ENCODE data around the gene AKAP12.

The AKAP12 gene

DNA sequence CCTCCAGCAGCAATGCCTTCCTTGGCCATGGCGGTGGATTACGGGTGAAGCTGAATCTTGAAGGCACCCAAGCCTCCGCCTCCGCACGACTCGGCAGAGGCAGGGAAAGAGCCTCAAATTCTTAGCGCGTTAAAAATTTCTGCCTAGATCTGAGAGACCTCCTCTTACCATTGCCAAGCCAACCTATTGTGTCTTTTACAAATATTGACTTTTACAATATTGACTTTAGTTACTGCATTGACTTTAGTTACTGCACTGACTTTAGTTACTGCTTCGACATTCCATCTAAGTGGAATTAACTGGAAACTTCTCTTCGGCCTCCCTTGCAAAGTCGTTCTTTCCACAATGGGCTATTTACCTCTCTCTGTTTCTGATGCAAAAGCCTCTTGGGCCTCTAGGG is 13.8 kb upstream of the AKAP12 start:
- DNase-seq: no peak
- H3K4me3 Mint-ChIP-seq: no peak overlapping the region
- peaks cover 11% of the 10 kb centered on the region for H3K4me1 Mint-ChIP-seq
- H3K27ac Mint-ChIP-seq: no peak overlapping the region
- peaks cover 14% of the 10 kb centered on the region for H3K27me3 Mint-ChIP-seq
- H3K9me3 Mint-ChIP-seq: no peaks in the 10 kb centered on the region
- CTCF ChIA-PET: no interaction called here
- H3K36me3 Mint-ChIP-seq: no peaks in the 10 kb centered on the region

GRCh38 chr6:151228788-151229400 is 10.9 kb upstream of the AKAP12 start:
- H3K9me3 Mint-ChIP-seq: no peaks in the 10 kb centered on the region
- H3K27ac Mint-ChIP-seq: no peak overlapping the region
- H3K27me3 Mint-ChIP-seq: peaks cover 19% of the 10 kb centered on the region
- CTCF ChIA-PET: interaction anchor here (1.5 kb wide), 1 partner anchor 95 kb away, joined by 6 read pairs; no protein-coding TSS in a partner anchor
- H3K36me3 Mint-ChIP-seq: no peaks in the 10 kb centered on the region
- no peak for DNase-seq
- peaks cover 11% of the 10 kb centered on the region for H3K4me1 Mint-ChIP-seq
- H3K4me3 Mint-ChIP-seq: no peak overlapping the region

DNA sequence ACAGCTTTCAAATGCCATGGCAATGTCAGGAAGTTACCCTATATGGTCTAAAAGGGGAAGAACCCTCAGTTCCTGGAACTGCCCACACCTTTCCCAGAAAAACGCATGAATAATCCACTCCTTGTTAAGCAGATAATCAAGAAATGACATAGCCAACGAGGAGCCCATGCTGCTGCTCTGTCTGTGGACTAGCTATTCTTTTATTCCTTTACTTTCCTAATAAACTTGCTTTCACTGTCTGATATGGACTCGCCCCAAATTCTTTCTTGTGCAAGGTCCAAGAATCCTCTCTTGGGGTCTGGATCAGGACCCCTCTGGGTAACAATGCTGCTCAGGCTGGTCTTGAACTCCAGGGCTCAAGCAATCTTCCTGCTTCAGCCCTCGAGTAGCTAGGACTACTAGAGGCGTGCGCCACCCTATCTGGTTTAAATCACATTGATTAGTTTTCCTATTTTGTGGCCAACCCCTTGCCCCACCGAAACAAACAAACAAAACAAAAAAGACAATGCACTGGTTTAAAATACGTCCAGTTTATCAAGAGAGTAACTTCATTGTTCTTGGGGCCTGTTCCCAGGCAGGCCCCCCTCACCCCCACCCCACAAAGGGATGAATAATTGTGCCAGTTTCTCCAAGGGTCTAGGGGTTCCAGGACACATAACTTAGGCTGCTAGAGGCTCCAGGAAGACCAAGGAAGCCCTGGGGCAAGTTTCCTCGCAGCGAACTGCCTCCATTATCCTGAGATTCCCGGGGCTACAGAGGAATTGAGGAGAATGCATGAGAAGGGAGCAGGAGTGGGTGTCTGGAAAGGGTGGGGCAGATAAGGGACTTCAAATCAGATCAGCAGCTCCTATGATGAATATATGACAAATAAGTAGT is 10.1 kb upstream of the AKAP12 start:
- CTCF ChIA-PET: interaction anchor here (1.5 kb wide), 1 partner anchor 94 kb away, joined by 6 read pairs; no protein-coding TSS in a partner anchor
- Mint-ChIP-seq H3K9me3 (no peaks in the 10 kb centered on the region), H3K4me3 (no peak overlapping the region), H3K27me3 (peaks cover 20% of the 10 kb centered on the region), H3K4me1 (peaks cover 11% of the 10 kb centered on the region), H3K36me3 (no peaks in the 10 kb centered on the region), H3K27ac (no peak overlapping the region)
- peak; percentile 41 for DNase-seq

DNA sequence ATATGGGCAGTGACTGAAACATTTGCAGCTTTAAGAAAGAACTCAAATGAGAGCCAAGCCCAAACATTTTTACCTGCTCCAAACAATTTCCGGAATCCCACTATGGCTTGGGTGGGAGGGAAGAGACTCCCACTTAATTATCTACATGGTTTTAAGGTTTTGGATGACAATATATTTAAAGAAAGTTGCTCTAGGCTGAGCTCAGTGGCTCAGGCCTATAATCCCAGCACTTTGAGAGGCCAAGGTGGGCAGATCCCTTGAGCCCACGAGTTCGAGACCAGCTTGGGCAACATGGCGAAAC is 9.5 kb upstream of the AKAP12 start:
- CTCF ChIA-PET: no interaction called here
- H3K9me3 Mint-ChIP-seq: no peaks in the 10 kb centered on the region
- no peak overlapping the region for H3K4me3 Mint-ChIP-seq
- DNase-seq: no peak
- no peak overlapping the region for H3K27ac Mint-ChIP-seq
- peaks cover 11% of the 10 kb centered on the region for H3K4me1 Mint-ChIP-seq
- no peaks in the 10 kb centered on the region for H3K36me3 Mint-ChIP-seq
- H3K27me3 Mint-ChIP-seq: peaks cover 16% of the 10 kb centered on the region

DNA sequence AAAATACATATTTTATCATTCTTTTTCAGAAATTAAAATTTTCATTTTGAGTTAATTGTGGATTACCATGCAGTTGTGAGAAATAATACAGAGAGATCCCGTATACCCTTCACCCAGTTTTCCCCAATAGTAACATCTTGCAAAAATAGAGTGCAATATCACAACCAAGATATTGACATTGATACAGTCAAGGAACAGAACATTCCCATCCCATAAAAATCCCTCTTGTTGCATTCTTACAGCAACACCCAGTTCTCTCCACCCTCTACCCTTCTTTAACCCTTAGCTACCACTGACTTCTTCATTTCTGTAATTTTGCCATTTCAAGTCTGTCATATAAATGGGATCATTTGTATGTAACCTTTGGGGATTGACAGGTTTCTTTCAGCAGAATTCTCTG is 6.9 kb upstream of the AKAP12 start:
- H3K4me3 Mint-ChIP-seq: no peak overlapping the region
- CTCF ChIA-PET: no interaction called here
- no peak for DNase-seq
- H3K27me3 Mint-ChIP-seq: peaks cover 32% of the 10 kb centered on the region
- H3K9me3 Mint-ChIP-seq: no peaks in the 10 kb centered on the region
- no peak overlapping the region for H3K27ac Mint-ChIP-seq
- peaks cover 11% of the 10 kb centered on the region for H3K4me1 Mint-ChIP-seq
- H3K36me3 Mint-ChIP-seq: no peaks in the 10 kb centered on the region

DNA sequence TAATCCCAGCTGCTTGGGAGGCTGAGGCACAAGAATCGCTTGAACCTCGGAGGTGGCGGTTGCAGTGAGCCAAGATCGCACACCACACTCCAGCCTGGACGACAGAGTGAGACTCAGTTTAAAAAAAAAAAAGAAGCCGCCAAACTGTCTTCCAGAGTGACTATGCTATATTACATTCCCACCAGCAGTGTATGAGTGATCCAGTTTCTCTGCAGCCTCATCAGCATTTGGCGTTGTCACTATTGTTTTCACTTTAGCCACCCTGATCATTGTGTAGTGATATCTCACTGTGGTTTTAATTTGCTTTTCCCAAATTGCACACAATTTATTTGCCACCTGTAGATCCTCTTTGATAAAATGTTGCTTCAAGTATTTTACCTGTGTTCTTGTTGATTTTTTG is 6.0 kb upstream of the AKAP12 start:
- CTCF ChIA-PET: interaction anchor here (0.6 kb wide), 1 partner anchor 10 kb away, joined by 3 read pairs; no protein-coding TSS in a partner anchor
- Mint-ChIP-seq H3K27me3 (peaks cover 41% of the 10 kb centered on the region), H3K9me3 (no peaks in the 10 kb centered on the region), H3K36me3 (no peaks in the 10 kb centered on the region), H3K4me1 (peaks cover 9% of the 10 kb centered on the region), H3K27ac (no peak overlapping the region), H3K4me3 (no peak overlapping the region)
- DNase-seq: no peak

- DNase-seq: no peak
- Mint-ChIP-seq H3K36me3 (no peaks in the 10 kb centered on the region), H3K27ac (no peak overlapping the region), H3K4me3 (no peak overlapping the region), H3K4me1 (peaks cover 10% of the 10 kb centered on the region), H3K27me3 (peaks cover 66% of the 10 kb centered on the region), H3K9me3 (no peaks in the 10 kb centered on the region)
- CTCF ChIA-PET: no interaction called here
These were observed 2.9 kb upstream of the AKAP12 start for GRCh38 chr6:151236668-151237401.

DNA sequence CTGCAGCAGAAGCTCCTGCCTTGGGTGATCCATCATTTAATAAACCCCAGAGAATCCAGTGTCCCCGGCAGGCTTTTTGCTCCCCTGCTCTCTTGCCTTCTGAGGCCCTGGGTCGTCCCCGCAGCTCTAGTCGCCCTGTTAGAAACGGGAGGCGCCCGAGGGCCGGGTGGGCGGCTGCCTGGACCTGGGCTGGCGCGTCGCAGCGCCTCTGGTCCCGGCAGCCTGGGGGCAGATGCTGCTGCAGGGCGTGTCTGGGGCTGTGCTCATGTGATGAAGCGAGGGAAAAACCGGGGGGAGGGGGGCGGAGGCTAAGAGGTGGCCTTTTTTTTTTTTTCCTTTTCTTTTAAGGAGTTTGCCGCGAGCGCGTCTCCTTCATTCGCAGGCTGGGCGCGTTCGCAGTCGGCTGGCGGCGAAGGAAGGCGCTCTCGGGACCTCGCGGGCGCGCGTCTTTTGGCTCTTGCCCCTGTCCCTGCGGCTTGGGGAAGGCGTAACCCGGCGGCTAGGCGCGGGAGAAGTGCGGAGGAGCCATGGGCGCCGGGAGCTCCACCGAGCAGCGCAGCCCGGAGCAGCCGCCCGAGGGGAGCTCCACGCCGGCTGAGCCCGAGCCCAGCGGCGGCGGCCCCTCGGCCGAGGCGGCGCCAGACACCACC is 394 bp downstream of the AKAP12 start:
- H3K36me3 Mint-ChIP-seq: no peaks in the 10 kb centered on the region
- CTCF ChIA-PET: interaction anchor here (2.2 kb wide), 1 partner anchor 84 kb away, joined by 7 read pairs; no protein-coding TSS in a partner anchor
- H3K27me3 Mint-ChIP-seq: peaks cover 83% of the 10 kb centered on the region
- no peak overlapping the region for H3K27ac Mint-ChIP-seq
- no peaks in the 10 kb centered on the region for H3K9me3 Mint-ChIP-seq
- peak overlapping the region; percentile 75 for H3K4me3 Mint-ChIP-seq
- H3K4me1 Mint-ChIP-seq: peaks cover 11% of the 10 kb centered on the region
- peak; percentile 44 for DNase-seq

- H3K27ac Mint-ChIP-seq: no peak overlapping the region
- no peaks in the 10 kb centered on the region for H3K36me3 Mint-ChIP-seq
- peak overlapping the region; percentile 40 for H3K4me3 Mint-ChIP-seq
- CTCF ChIA-PET: interaction anchor here (2.2 kb wide), 1 partner anchor 83 kb away, joined by 7 read pairs; no protein-coding TSS in a partner anchor
- peaks cover 83% of the 10 kb centered on the region for H3K27me3 Mint-ChIP-seq
- H3K9me3 Mint-ChIP-seq: no peaks in the 10 kb centered on the region
- peak; percentile 32 for DNase-seq
- peaks cover 11% of the 10 kb centered on the region for H3K4me1 Mint-ChIP-seq
These were observed 1.2 kb downstream of the AKAP12 start for GRCh38 chr6:151240791-151241642.

DNA sequence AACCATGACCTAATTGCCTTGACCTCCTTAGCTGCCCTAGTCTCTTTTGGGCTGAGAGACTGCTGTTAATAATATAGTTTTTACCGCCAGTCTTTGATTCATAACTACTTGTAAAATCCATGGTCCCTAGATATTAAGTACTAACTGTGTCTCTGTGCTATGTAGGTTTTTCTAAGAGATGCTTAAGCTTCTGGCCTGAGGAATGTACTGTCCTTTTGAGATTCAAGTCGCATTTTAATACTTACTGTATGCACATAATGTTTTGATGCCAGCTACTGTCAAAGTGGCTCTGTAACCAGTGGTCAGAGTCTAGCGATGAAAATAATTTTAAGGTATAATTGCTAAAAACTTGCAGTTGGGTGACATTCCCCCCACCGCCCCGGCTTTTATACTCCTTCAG is 2.1 kb downstream of the AKAP12 start:
- peaks cover 11% of the 10 kb centered on the region for H3K4me1 Mint-ChIP-seq
- CTCF ChIA-PET: no interaction called here
- DNase-seq: no peak
- H3K27me3 Mint-ChIP-seq: peaks cover 81% of the 10 kb centered on the region
- H3K9me3 Mint-ChIP-seq: no peaks in the 10 kb centered on the region
- no peak overlapping the region for H3K27ac Mint-ChIP-seq
- no peaks in the 10 kb centered on the region for H3K36me3 Mint-ChIP-seq
- H3K4me3 Mint-ChIP-seq: no peak overlapping the region

DNA sequence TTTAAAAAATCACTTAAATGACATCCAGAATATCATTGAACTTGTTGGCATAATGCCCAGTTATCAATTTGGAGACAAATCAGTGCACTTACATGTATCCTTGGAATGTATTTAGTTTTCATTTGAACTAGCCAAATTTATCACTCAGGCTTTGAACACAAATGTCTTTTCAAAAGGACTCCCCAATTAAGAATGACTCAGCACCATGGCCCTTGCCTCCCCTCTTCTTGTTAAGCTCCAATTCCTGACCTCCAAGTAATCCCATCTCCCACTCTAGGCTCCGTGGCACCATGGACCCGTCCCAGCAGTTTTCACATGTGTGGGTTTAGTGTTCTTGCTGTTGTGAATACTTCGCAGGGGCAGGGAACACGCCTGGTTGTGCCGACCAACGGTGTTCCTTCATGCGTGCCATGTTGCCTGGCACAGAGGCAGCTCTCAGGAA is 2.7 kb downstream of the AKAP12 start:
- CTCF ChIA-PET: no interaction called here
- Mint-ChIP-seq H3K27me3 (peaks cover 81% of the 10 kb centered on the region), H3K36me3 (no peaks in the 10 kb centered on the region), H3K27ac (no peak overlapping the region), H3K9me3 (no peaks in the 10 kb centered on the region), H3K4me1 (peaks cover 11% of the 10 kb centered on the region), H3K4me3 (no peak overlapping the region)
- DNase-seq: no peak

DNA sequence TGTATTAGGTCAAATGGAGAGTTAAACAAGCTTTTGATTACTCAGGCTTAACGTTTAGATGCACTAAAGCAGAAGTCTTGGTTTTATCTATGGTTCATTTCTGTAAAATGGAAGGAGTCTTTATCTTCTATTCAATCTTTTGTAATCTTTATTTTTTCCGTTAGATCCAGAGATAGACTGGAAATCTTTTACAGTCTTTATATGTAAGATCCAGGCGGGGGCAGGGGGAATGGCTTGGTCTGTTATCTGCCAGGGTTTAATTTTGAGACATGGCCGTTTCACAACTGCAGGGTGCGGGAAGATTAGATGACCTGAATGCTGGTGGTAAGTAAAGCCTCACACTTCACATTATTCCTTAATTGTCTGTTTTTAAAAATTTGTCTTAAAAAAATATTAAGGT is 3.7 kb downstream of the AKAP12 start:
- Mint-ChIP-seq H3K4me3 (no peak overlapping the region), H3K27me3 (peaks cover 79% of the 10 kb centered on the region), H3K36me3 (no peaks in the 10 kb centered on the region), H3K27ac (no peak overlapping the region), H3K4me1 (peaks cover 11% of the 10 kb centered on the region), H3K9me3 (no peaks in the 10 kb centered on the region)
- CTCF ChIA-PET: interaction anchor here (0.7 kb wide), 1 partner anchor 10 kb away, joined by 3 read pairs; no protein-coding TSS in a partner anchor
- no peak for DNase-seq

- CTCF ChIA-PET: interaction anchor here (0.8 to 1.2 kb wide), 2 partner anchors 21 to 77 kb away, joined by 3 read pairs; no protein-coding TSS in a partner anchor
- no peaks in the 10 kb centered on the region for H3K9me3 Mint-ChIP-seq
- peaks cover 49% of the 10 kb centered on the region for H3K27me3 Mint-ChIP-seq
- H3K27ac Mint-ChIP-seq: no peak overlapping the region
- DNase-seq: no peak
- H3K4me3 Mint-ChIP-seq: no peak overlapping the region
- H3K4me1 Mint-ChIP-seq: no peaks in the 10 kb centered on the region
- H3K36me3 Mint-ChIP-seq: no peaks in the 10 kb centered on the region
These were observed 7.7 kb downstream of the AKAP12 start for GRCh38 chr6:151247490-151247889.

All from activated naive CD4-positive, alpha-beta T cell treated with anti-CD3 and anti-CD28 coated beads, Interleukin-2, amount 10 ng/mL, durations not matched to agents 7 days and 5 days (primary cell).